LNCAP (cell line): Measurements from ENCODE around the gene GSPT2.
"Not testable (repeated sequence)": the region's sequence is repeated elsewhere in the genome, so short reads cannot be mapped to it uniquely, and the experiment has no call there.

ENCODE experiments used
- CTCF ChIP-seq: fragments of 450-650 bp; IDR thresholded peaks from 2 replicates; pipeline ENCODE4 v1.5.1; 2017; ENCODE audit warnings: mild to moderate bottlenecking

The GSPT2 gene

DNA sequence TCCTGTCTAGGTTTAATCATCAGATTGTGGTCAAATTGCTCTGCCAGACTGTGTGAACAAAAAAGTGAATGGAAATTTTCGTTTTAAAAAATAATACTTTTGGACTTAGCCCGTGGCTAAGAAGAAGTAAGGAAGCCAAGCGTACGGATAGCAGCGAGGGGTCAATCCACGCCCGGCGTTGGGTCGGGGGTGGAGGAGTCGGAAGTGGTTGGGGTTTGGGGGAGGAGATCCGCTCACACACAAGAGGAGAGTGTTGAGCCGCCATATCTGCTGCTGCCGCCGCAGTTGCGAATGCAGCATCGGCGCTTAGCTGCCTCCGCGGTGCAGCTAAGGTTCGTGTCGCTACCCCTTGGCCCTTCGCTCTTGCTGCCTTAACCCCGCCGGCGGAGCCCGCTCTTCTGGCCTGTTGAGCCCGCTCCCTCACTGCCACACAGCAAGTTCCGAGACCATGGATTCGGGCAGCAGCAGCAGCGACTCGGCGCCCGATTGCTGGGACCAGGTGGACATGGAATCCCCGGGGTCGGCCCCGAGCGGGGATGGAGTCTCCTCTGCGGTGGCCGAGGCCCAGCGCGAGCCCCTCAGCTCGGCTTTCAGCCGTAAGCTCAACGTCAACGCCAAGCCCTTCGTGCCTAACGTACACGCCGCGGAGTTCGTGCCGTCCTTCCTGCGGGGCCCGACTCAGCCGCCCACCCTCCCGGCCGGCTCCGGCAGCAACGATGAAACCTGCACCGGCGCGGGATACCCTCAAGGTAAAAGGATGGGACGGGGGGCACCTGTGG lies at the start of gene GSPT2:
Gene GSPT2 (plus strand): TSS at position 264 of the 779 bp plus-strand sequence. CDS start 185 bp downstream, at position 449.
- no peak for TF ChIP-seq CTCF

- TF ChIP-seq CTCF, result no peak
Observed at GRCh38 chrX:51694254-51694653, 49.0 kb upstream of the GSPT2 start.

DNA sequence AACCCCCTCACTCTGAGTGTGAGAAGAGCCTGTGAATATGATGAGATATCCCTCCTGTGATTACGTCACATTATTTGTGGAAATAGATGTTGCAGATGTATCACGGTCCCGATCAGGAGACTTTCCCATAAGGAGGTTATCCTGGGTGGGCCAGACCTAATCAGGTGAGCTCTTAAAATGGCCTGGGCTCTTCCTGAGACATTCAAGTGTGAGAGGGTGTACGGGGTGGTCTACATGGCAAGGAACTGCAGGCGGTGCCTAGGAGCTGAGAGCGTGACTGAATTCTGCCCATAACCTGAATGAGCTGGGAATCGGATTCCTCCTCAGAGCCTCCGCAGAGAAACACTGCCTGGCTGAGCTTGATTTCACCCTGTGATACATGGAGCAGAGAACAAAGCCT lies 45.8 kb upstream of the GSPT2 start:
- TF ChIP-seq CTCF, result no peak

- not testable (repeated sequence) for TF ChIP-seq CTCF
Observed at GRCh38 chrX:51710277-51711164, 32.7 kb upstream of the GSPT2 start, which contains the start of gene CENPVL1. Gene CENPVL1 (plus strand): TSS chrX:51710512. CDS start chrX:51710512, 0 bp downstream.

GRCh38 chrX:51728202-51728601 lies 15.0 kb upstream of the GSPT2 start:
- no peak for TF ChIP-seq CTCF

DNA sequence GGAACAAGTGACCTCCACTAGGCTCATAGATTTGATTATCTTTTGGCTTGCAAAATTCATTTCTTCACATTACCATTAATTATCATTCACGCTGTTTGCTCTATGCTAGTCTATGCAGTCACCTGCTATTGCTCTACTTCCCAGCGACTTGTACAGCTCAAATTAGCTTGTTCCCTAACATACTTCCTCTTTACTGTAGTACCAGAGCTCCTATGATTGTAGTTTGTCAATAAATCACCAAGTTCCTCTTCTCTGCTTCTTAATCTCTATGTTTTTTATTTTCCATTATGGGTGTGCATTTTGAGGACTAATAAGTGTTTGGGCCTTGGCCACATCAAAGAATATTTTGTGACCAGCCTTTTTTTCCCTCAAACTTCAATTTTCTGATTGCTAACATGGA lies 6.2 kb upstream of the GSPT2 start:
- TF ChIP-seq CTCF, result no peak

- no peak for TF ChIP-seq CTCF
Observed at GRCh38 chrX:51742586-51742985, 656 bp upstream of the GSPT2 start.
